ENCODE measurements around the gene TSGA10IP.

GRCh38 chr11:65965986-65966762 lies 20.9 kb downstream of the TSGA10IP start:
- TF ChIP-seq POLR2A (IDR thresholded peaks at IDR 0.05; ENCODE audit: low read length), result no peak
- TF ChIP-seq GATA1 (IDR thresholded peaks at IDR 0.05; ENCODE audit: low read depth, low read length), result no peak
